HepG2 (cell line): Measurements from ENCODE around the gene PCGF6.

Experiments used
- POLR2A ChIP-seq, 2 experiments: IDR thresholded peaks; 2 replicates each; pipeline ENCODE4 v1.6.1; 2011; ENCODE audit warnings: low read depth in 2 of 2, low read length in 2 of 2, mild to moderate bottlenecking in 1 of 2, moderate library complexity in 1 of 2; ENCODE audit not compliant: insufficient read depth in 1 of 2
- SYNCRIP ChIP-seq: fragments of 200-400 bp; formaldehyde crosslinking; IDR thresholded peaks from 2 replicates; pipeline ENCODE4 v1.6.1; 2018; ENCODE audit warnings: mild to moderate bottlenecking, low read depth, low read length; ENCODE audit not compliant: insufficient read depth

DNA sequence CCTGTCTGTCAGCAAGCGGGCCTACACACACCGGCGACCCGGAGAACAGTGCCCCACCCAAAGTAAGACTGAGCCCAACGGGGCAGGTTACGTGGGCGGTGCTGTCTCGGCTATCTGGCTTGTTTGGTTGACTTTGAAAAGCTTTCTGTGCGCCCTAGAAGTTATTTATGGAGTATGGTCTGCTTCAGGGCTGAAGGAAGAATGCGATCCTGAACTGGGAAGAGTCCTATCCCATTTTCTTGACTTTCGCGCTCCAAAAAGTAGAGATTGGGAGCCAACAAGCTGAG lies 72.5 kb downstream of the PCGF6 start:
- no peak for TF ChIP-seq POLR2A (IDR thresholded peaks at IDR 0.05; ENCODE audit: insufficient read depth in 1 of 2, low read depth in 2 of 2, low read length in 2 of 2)
- no peak for TF ChIP-seq SYNCRIP
